HCT116 (cell line): Measurements from ENCODE around the gene SAPCD2. TPM values are rescaled to one million over a fixed set of nuclear protein-coding genes. Genes with fewer than 3 reads are reported as not detected.

Experiments used
- ATAC-seq: fragments of 200-7000 bp; cut with Tn5 transposase; 2 replicates; pipeline ENCODE4 v1.9.1; 2020; ENCODE audit warnings: mild to moderate bottlenecking, moderate library complexity
- BruUV-seq: library from RNA; stranded (reverse); fragments of 400-500 nt; replicated peaks from 2 replicates; lab custom pipeline; 2021; lab: Mats Ljungman, UMichigan
- CTCF ChIA-PET: fragments of 300-600 bp; sonication (Branson Sonifier 250); formaldehyde crosslinking; loops from one replicate; lab custom pipeline; 2021; ENCODE audit warnings: antibody characterized with exemption; lab: Charles Lee
- POLR2A ChIA-PET: fragments of 300-600, 350-600 bp; sonication (Branson Sonifier 250); formaldehyde crosslinking; loops from one replicate; lab custom pipeline; 2021; ENCODE audit warnings: antibody characterized with exemption; lab: Charles Lee
- RAD21 ChIA-PET, 2 experiments: fragments of 300-600 bp; sonication (Branson Sonifier 250); formaldehyde crosslinking; loops; one replicate each; lab custom pipeline; 2023; ENCODE audit warnings: low total read pairs in 2 of 2; ENCODE audit not compliant: uncharacterized antibody in 2 of 2, unreplicated experiment in 2 of 2, low non-redundant PET in 1 of 2; lab: Charles Lee
- DNase-seq: peaks from one replicate; pipeline ENCODE4 v3.0.0-alpha.2; 2010; ENCODE audit warnings: low read depth, low spot score
- H2AFZ ChIP-seq: fragments of 200-600 bp; shearing (Covaris generic), sonication (generic); 2 replicates; pipeline ENCODE4 v1.6.1; 2017; ENCODE audit warnings: low read depth, mixed run types, mixed read lengths, antibody characterized with exemption, low read length; ENCODE audit not compliant: poor library complexity, severe bottlenecking
- H3K27ac ChIP-seq: 2 replicates; pipeline ENCODE4 v1.5.1; 2012; ENCODE audit warnings: low read depth, low read length
- H3K27me3 ChIP-seq: fragments of 200-600 bp; sonication (generic); 2 replicates; pipeline ENCODE4 v1.6.1; 2016; ENCODE audit warnings: mixed run types, low read length, mixed read lengths; ENCODE audit not compliant: insufficient read depth
- H3K36me3 ChIP-seq, 2 experiments: fragments of 200-500 bp in 1 of 2; fragments of 200-600 bp in 1 of 2; sonication (Bioruptor generic) in 1 of 2; sonication (generic) in 1 of 2; 2 replicates each; pipeline versions ENCODE4 v1.5.1 to v1.6.1; 2014 to 2016; ENCODE audit warnings: low read length in 2 of 2, inconsistent platforms in 1 of 2, mixed read lengths in 1 of 2, mixed run types in 1 of 2; ENCODE audit not compliant: insufficient read depth in 2 of 2, control insufficient read depth in 1 of 2
- H3K4me1 ChIP-seq, 2 experiments: fragments of 200-600 bp in 1 of 2; sonication (generic) in 1 of 2; 2 replicates each; pipeline versions ENCODE4 v1.5.1 to v1.6.1; 2012 to 2017; ENCODE audit warnings: low read length in 2 of 2, inconsistent platforms in 1 of 2, mild to moderate bottlenecking in 1 of 2, mixed read lengths in 1 of 2, mixed run types in 1 of 2, moderate library complexity in 1 of 2; ENCODE audit not compliant: insufficient read depth in 2 of 2, control insufficient read depth in 1 of 2
- H3K4me2 ChIP-seq: fragments of 200-600 bp; sonication (generic); 2 replicates; pipeline ENCODE4 v1.6.1; 2017; ENCODE audit warnings: mixed run types, low read length, mixed read lengths
- H3K4me3 ChIP-seq, 2 experiments: fragments of 200-600 bp in 1 of 2; sonication (generic) in 1 of 2; replicated peaks in 1 of 2; 2 replicates each; pipeline ENCODE4 v1.5.1; 2011 to 2016; ENCODE audit warnings: low read length in 2 of 2, control low read depth in 1 of 2, low read depth in 1 of 2, mild to moderate bottlenecking in 1 of 2, mixed read lengths in 1 of 2, mixed run types in 1 of 2
- H3K79me2 ChIP-seq: fragments of 200-600 bp; sonication (generic); 2 replicates; pipeline ENCODE4 v1.6.1; 2017; ENCODE audit warnings: mild to moderate bottlenecking, mixed run types, low read length, moderate library complexity, mixed read lengths; ENCODE audit not compliant: insufficient read depth
- H3K9ac ChIP-seq: fragments of 200-600 bp; sonication (generic); 2 replicates; pipeline ENCODE4 v1.6.1; 2016; ENCODE audit warnings: low read length, mixed read lengths
- H3K9me2 ChIP-seq: fragments of 200-600 bp; sonication (generic), shearing (Covaris generic); 2 replicates; pipeline ENCODE4 v1.6.1; 2017; ENCODE audit warnings: mixed run types, mild to moderate bottlenecking, moderate library complexity; ENCODE audit not compliant: insufficient read depth
- H3K9me3 ChIP-seq, 2 experiments: fragments of 200-500 bp in 1 of 2; fragments of 200-600 bp in 1 of 2; sonication (Bioruptor generic) in 1 of 2; sonication (generic) in 1 of 2; 2 replicates each; pipeline ENCODE4 v1.6.1; 2014 to 2017; ENCODE audit warnings: low read length in 2 of 2, mixed read lengths in 2 of 2, inconsistent platforms in 1 of 2, low read depth in 1 of 2, mild to moderate bottlenecking in 1 of 2, mixed run types in 1 of 2, moderate library complexity in 1 of 2; ENCODE audit not compliant: control insufficient read depth in 1 of 2, insufficient read depth in 1 of 2
- H4K20me1 ChIP-seq: fragments of 200-600 bp; sonication (generic), shearing (Covaris generic); 2 replicates; pipeline ENCODE4 v1.6.1; 2017; ENCODE audit warnings: mixed run types, mild to moderate bottlenecking, moderate library complexity; ENCODE audit not compliant: insufficient read depth
- CEBPB ChIP-seq: IDR thresholded peaks from 2 replicates; pipeline ENCODE4 v1.6.1; 2012; ENCODE audit warnings: low read depth
- CTCF ChIP-seq, 3 experiments: fragments of 200-600 bp in 1 of 3; sonication (generic) in 1 of 3; IDR thresholded peaks in 2 of 3; conservative IDR thresholded peaks in 1 of 3; 2 replicates each; pipeline ENCODE4 v1.5.1; 2012 to 2017; ENCODE audit warnings: low read depth in 2 of 3, low read length in 2 of 3, antibody characterized with exemption in 1 of 3, borderline replicate concordance in 1 of 3, control low read depth in 1 of 3, mild to moderate bottlenecking in 1 of 3, mixed read lengths in 1 of 3, mixed run types in 1 of 3, moderate library complexity in 1 of 3; ENCODE audit not compliant: insufficient read depth in 1 of 3
- ELF1 ChIP-seq: IDR thresholded peaks from 2 replicates; pipeline ENCODE4 v1.6.1; 2012; ENCODE audit warnings: low read depth, borderline replicate concordance
- FOSL1 ChIP-seq: IDR thresholded peaks from 2 replicates; pipeline ENCODE4 v1.6.1; 2012; ENCODE audit warnings: low read depth
- MAX ChIP-seq: IDR thresholded peaks from 2 replicates; pipeline ENCODE4 v1.6.1; 2012
- POLR2AphosphoS5 ChIP-seq: IDR thresholded peaks from 2 replicates; pipeline ENCODE4 v1.6.1; 2011; ENCODE audit warnings: mild to moderate bottlenecking, low read depth, low read length, moderate library complexity
- REST ChIP-seq: IDR thresholded peaks from 2 replicates; pipeline ENCODE4 v1.6.1; 2012; ENCODE audit warnings: low read depth
- SP1 ChIP-seq: IDR thresholded peaks from 2 replicates; pipeline ENCODE4 v1.6.1; 2012; ENCODE audit warnings: low read depth
- SRF ChIP-seq: IDR thresholded peaks from 2 replicates; pipeline ENCODE4 v1.6.1; 2012; ENCODE audit warnings: low read depth
- ZBTB33 ChIP-seq: IDR thresholded peaks from 2 replicates; pipeline ENCODE4 v1.6.1; 2011; ENCODE audit warnings: mild to moderate bottlenecking, low read length, moderate library complexity; ENCODE audit not compliant: insufficient replicate concordance; ENCODE audit errors: extremely low read depth
- intact Hi-C: fragments of 100-400 bp; cut with micrococcal nuclease; formaldehyde crosslinking; loops from 2 replicates; pipeline ENCODE4 v1.10.0; 2022
- total RNA-seq: library from RNA; stranded (reverse); gene quantifications from one replicate; pipeline ENCODE4 v1.2.1, GENCODE V29; 2021; ENCODE audit not compliant: unreplicated experiment

The SAPCD2 gene
- total RNA-seq, 1 experiment from 2014 or later, result 71.7 TPM

GRCh38 chr9:137052998-137053943 lies 17.1 kb downstream of the SAPCD2 start:
- CTCF ChIA-PET, result interaction anchor here (1.0 to 4.3 kb wide), 7 partner anchors 11 to 183 kb away, joined by 4 to 22 read pairs (median 5); no protein-coding TSS in a partner anchor
- H3K9me3 ChIP-seq, result no peaks in the 10 kb centered on the region
- POLR2A ChIA-PET, result interaction anchor here (0.6 to 1.0 kb wide), 4 partner anchors 14 to 188 kb away, joined by 3 to 7 read pairs (median 4); partner anchors contain the start of gene TUBB4B
- H3K79me2 ChIP-seq, result no peaks in the 10 kb centered on the region
- DNase-seq (no peak), ATAC-seq (peak; percentile 70)
- intact Hi-C loops, result no loop called here
- H3K9me2 ChIP-seq, result no peaks in the 10 kb centered on the region
- peak overlapping the region; percentile 85; the same call in 1 of the 2 replicates for H3K27ac ChIP-seq
- RAD21 ChIA-PET, result no interaction called here
- H3K4me1 ChIP-seq, result peaks cover 21 to 35% of the 10 kb centered on the region in 2 experiments
- H2AFZ ChIP-seq, result no peak overlapping the region
- TF ChIP-seq MAX (no peak), CEBPB (no peak), SRF (no peak), CTCF (IDR thresholded peaks at IDR 0.05 in 2 of 3, conservative IDR thresholded peaks at IDR 0.05 in 1 of 3; ENCODE audit: borderline replicate concordance in 1 of 3, insufficient read depth in 1 of 3, low read depth in 2 of 3, low read length in 2 of 3) (no peak), SP1 (no peak), ZBTB33 (no peak), ELF1 (no peak), REST (no peak), POLR2AphosphoS5 (no peak), FOSL1 (no peak)
- H3K36me3 ChIP-seq, result no peaks in the 10 kb centered on the region
- peak overlapping the region; percentile 66 for H3K9ac ChIP-seq
- peak overlapping the region; percentile 57 to 68 for H3K4me3 ChIP-seq
- H3K4me2 ChIP-seq, result peak overlapping the region; percentile 95
- H4K20me1 ChIP-seq, result no peaks in the 10 kb centered on the region
- BruUV-seq, result no TSS peak
- H3K27me3 ChIP-seq, result no peaks in the 10 kb centered on the region
